ENCODE data around the gene MTRF1. TPM values are rescaled to one million over a fixed set of nuclear protein-coding genes. Genes with fewer than 3 reads are reported as not detected.

Gene MTRF1
- total RNA-seq, 1 experiment from 2014 or later, result 11.4 TPM

DNA sequence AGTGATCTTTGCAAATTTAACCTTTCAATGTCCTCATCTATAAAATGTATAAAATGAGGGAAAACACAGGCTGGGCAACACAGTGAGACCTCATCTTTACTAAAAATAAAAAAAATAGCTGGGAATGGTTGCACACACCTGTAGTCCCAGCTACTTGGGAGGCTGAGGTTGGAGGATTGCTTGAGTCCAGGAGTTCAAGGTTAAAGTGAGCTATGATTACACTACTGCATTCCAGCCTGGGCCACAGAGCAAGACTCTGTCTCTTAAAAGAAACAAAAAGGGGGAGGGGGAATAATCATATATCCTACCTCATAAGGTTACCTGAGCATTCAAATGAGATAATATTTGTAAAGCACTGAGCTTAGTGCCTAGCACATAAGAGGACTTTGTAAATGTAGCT is 5.8 kb downstream of the MTRF1 start:
- TF ChIP-seq ELF1 (IDR thresholded peaks at IDR 0.05; ENCODE audit: borderline replicate concordance, low read depth) (no peak), CTCF (IDR thresholded peaks at IDR 0.05 in 2 of 3, conservative IDR thresholded peaks at IDR 0.05 in 1 of 3; ENCODE audit: borderline replicate concordance in 1 of 3, insufficient read depth in 1 of 3, low read depth in 2 of 3, low read length in 2 of 3) (no peak), ZFX (IDR thresholded peaks at IDR 0.05) (no peak), SIN3A (IDR thresholded peaks at IDR 0.05; ENCODE audit: low read depth) (no peak), REST (IDR thresholded peaks at IDR 0.05; ENCODE audit: low read depth) (no peak)
- POLR2A ChIA-PET, result no interaction called here
- no peaks in the 10 kb centered on the region for H3K79me2 ChIP-seq (ENCODE audit: insufficient read depth, low read length)
- no peaks in the 10 kb centered on the region for H3K27me3 ChIP-seq (ENCODE audit: insufficient read depth, low read length)
- intact Hi-C loops (cut with micrococcal nuclease), result no loop called here
- H3K9ac ChIP-seq (ENCODE audit: low read length), result no peak overlapping the region
- no peaks in the 10 kb centered on the region for H3K9me3 ChIP-seq (ENCODE audit: control insufficient read depth in 1 of 2, insufficient read depth in 1 of 2, low read depth in 1 of 2, low read length in 2 of 2)
- no peak overlapping the region for H3K27ac ChIP-seq (ENCODE audit: low read depth, low read length)
- no peaks in the 10 kb centered on the region for H3K9me2 ChIP-seq (ENCODE audit: insufficient read depth)
- no peak for DNase-seq (ENCODE audit: low read depth, low spot score)
- no TSS peak for BruUV-seq (replicated peaks)
- peaks cover 6 to 8% of the 10 kb centered on the region in 2 experiments; a peak in 3 of 4 replicates for H3K36me3 ChIP-seq (ENCODE audit: control insufficient read depth in 1 of 2, insufficient read depth in 2 of 2, low read length in 2 of 2)
- ATAC-seq, result no peak
- no peak overlapping the region for H3K4me2 ChIP-seq (ENCODE audit: low read length)
- 0 out of 2 replicates have a peak, but pooled peaks cover 4% of the 10 kb centered on the region for H4K20me1 ChIP-seq (ENCODE audit: insufficient read depth)
- H3K4me1 ChIP-seq (ENCODE audit: control insufficient read depth in 1 of 2, insufficient read depth in 2 of 2, low read length in 2 of 2), result peaks cover under 1 to 2% of the 10 kb centered on the region in 2 experiments; a peak in 1 of 4 replicates
- CTCF ChIA-PET, result no interaction called here
- RAD21 ChIA-PET (ENCODE audit: low non-redundant PET in 1 of 2, low total read pairs in 2 of 2, uncharacterized antibody in 2 of 2, unreplicated experiment in 2 of 2), result no interaction called here
- H3K4me3 ChIP-seq (replicated peaks in 1 of 2; ENCODE audit: low read depth in 1 of 2, low read length in 2 of 2), result no peak overlapping the region
- no peak overlapping the region for H2AFZ ChIP-seq (ENCODE audit: low read depth, low read length, poor library complexity, severe bottlenecking)
